ENCODE data around the gene DIS3L2.

DNA sequence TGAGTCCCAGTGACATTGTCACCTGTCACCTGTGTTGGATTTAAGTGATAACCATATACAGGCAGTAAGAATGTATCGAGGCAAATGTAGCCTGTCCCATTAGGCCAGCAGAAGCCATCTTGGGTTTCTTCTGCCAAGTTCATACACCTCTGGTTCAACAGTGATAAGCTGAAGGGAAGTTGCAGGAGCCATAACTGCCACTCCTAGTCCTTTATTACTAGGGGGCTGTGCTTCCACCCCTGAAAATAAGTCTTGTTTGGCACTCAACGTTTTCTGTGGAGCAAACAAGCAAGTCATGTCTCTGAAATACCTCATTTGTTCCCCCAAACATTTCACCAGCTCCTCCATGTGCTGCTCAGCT is 358.9 kb downstream of the DIS3L2 start:
- TF ChIP-seq, protein P1, sequence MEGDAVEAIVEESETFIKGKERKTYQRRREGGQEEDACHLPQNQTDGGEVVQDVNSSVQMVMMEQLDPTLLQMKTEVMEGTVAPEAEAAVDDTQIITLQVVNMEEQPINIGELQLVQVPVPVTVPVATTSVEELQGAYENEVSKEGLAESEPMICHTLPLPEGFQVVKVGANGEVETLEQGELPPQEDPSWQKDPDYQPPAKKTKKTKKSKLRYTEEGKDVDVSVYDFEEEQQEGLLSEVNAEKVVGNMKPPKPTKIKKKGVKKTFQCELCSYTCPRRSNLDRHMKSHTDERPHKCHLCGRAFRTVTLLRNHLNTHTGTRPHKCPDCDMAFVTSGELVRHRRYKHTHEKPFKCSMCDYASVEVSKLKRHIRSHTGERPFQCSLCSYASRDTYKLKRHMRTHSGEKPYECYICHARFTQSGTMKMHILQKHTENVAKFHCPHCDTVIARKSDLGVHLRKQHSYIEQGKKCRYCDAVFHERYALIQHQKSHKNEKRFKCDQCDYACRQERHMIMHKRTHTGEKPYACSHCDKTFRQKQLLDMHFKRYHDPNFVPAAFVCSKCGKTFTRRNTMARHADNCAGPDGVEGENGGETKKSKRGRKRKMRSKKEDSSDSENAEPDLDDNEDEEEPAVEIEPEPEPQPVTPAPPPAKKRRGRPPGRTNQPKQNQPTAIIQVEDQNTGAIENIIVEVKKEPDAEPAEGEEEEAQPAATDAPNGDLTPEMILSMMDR (IDR thresholded peaks at IDR 0.05; ENCODE audit: insufficient read depth, low read depth, low read length) = no peak
- TF ChIP-seq EZH2 (IDR thresholded peaks at IDR 0.05; ENCODE audit: insufficient read depth, low read length) = no peak
